Measurements from ENCODE around the gene NTNG1. TPM values are rescaled to one million over a fixed set of nuclear protein-coding genes. Genes with fewer than 3 reads are reported as not detected.

Gene NTNG1
- total RNA-seq, 2 donors from 2014 or later, result 2.5 to 2.6 TPM

DNA sequence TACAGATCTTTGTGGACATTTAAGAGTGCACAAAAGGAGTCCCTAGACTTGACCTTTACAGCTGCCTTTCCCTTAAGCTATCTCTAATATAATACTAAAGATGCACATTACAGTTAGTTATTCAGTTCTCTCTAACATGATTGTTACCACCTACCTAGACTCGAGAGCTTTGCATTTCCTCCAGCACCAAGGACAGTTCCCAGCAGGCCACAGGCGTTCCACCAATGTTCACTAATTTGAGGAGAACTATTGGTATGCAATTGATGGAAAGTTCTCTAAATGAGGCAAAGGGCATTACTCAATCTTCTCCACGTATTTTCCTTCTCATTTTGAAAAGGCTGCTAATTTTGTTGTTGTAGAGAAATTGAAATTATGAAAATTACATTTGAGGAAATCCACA, 5.4 kb upstream of the NTNG1 start:
- Histone ChIP-seq H3K9me3 (ENCODE audit: control insufficient read depth, low read length) (no peaks in the 10 kb centered on the region), H3K27me3 (ENCODE audit: control insufficient read depth, insufficient read depth, low read length, poor library complexity, severe bottlenecking) (peaks cover 27% of the 10 kb centered on the region), H3K4me3 (ENCODE audit: low read length) (no peak overlapping the region), H3K27ac (ENCODE audit: low read depth, low read length) (no peak overlapping the region), H3K4me1 (ENCODE audit: control insufficient read depth, insufficient read depth, low read length) (no peaks in the 10 kb centered on the region), H3K36me3 (ENCODE audit: control insufficient read depth, insufficient read depth, low read length) (no peaks in the 10 kb centered on the region), H3K9ac (ENCODE audit: extremely low read depth, low read length, poor library complexity, severe bottlenecking) (no peak overlapping the region)
- peak; percentile 88 for DNase-seq
- peaks cover 20% of the 10 kb centered on the region for H3K27me3 Mint-ChIP-seq (ENCODE audit: insufficient read depth)
- H3K36me3 Mint-ChIP-seq (ENCODE audit: low read depth), result no peaks in the 10 kb centered on the region
- H3K4me1 Mint-ChIP-seq, result peaks cover 21% of the 10 kb centered on the region
- no peak overlapping the region for H3K27ac Mint-ChIP-seq
- TF ChIP-seq, protein P1, sequence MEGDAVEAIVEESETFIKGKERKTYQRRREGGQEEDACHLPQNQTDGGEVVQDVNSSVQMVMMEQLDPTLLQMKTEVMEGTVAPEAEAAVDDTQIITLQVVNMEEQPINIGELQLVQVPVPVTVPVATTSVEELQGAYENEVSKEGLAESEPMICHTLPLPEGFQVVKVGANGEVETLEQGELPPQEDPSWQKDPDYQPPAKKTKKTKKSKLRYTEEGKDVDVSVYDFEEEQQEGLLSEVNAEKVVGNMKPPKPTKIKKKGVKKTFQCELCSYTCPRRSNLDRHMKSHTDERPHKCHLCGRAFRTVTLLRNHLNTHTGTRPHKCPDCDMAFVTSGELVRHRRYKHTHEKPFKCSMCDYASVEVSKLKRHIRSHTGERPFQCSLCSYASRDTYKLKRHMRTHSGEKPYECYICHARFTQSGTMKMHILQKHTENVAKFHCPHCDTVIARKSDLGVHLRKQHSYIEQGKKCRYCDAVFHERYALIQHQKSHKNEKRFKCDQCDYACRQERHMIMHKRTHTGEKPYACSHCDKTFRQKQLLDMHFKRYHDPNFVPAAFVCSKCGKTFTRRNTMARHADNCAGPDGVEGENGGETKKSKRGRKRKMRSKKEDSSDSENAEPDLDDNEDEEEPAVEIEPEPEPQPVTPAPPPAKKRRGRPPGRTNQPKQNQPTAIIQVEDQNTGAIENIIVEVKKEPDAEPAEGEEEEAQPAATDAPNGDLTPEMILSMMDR (conservative IDR thresholded peaks at IDR 0.05), result no peak
- 0 to 18% methylated on average over 1 to 3 of the region's 3 CpGs for WGBS, 2 experiments (ENCODE audit: insufficient coverage in 1 of 2, insufficient read length in 1 of 2)
- H3K4me3 Mint-ChIP-seq, result no peak overlapping the region
- H3K9me3 Mint-ChIP-seq, result no peaks in the 10 kb centered on the region

DNA sequence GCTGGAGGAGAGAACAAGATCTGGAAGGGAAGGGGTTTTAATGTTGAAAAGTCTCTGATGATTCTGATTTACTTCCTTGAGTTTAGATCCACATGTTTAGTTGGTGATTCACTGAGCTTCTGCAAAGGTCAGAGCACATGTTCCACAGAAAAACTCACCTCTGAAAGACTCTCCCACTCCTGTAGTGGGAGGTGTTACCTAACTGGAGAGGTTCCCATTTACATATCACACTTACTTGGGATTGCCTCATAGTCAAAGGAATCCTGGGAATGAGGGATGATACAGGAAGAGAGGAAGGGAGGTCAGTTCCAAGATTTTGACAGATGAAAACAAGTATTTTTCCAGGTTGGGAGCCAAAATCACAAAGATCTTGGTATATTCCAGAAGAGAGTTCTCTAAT, 2.7 kb upstream of the NTNG1 start:
- H3K4me3 Mint-ChIP-seq, result no peak overlapping the region
- no peak for DNase-seq
- peaks cover 32% of the 10 kb centered on the region for H3K27me3 ChIP-seq (ENCODE audit: control insufficient read depth, insufficient read depth, low read length, poor library complexity, severe bottlenecking)
- no peaks in the 10 kb centered on the region for H3K36me3 Mint-ChIP-seq (ENCODE audit: low read depth)
- H3K27ac Mint-ChIP-seq, result no peak overlapping the region
- peaks cover 21% of the 10 kb centered on the region for H3K4me1 Mint-ChIP-seq
- TF ChIP-seq, protein P1 (conservative IDR thresholded peaks at IDR 0.05), result no peak
- peaks cover 27% of the 10 kb centered on the region for H3K27me3 Mint-ChIP-seq (ENCODE audit: insufficient read depth)
- H3K4me1 ChIP-seq (ENCODE audit: control insufficient read depth, insufficient read depth, low read length), result no peaks in the 10 kb centered on the region
- H3K4me3 ChIP-seq (ENCODE audit: low read length), result no peak overlapping the region
- H3K27ac ChIP-seq (ENCODE audit: low read depth, low read length), result no peak overlapping the region
- H3K9me3 ChIP-seq (ENCODE audit: control insufficient read depth, low read length), result no peaks in the 10 kb centered on the region
- no peaks in the 10 kb centered on the region for H3K9me3 Mint-ChIP-seq
- H3K36me3 ChIP-seq (ENCODE audit: control insufficient read depth, insufficient read depth, low read length), result no peaks in the 10 kb centered on the region
- no peak overlapping the region for H3K9ac ChIP-seq (ENCODE audit: extremely low read depth, low read length, poor library complexity, severe bottlenecking)

DNA sequence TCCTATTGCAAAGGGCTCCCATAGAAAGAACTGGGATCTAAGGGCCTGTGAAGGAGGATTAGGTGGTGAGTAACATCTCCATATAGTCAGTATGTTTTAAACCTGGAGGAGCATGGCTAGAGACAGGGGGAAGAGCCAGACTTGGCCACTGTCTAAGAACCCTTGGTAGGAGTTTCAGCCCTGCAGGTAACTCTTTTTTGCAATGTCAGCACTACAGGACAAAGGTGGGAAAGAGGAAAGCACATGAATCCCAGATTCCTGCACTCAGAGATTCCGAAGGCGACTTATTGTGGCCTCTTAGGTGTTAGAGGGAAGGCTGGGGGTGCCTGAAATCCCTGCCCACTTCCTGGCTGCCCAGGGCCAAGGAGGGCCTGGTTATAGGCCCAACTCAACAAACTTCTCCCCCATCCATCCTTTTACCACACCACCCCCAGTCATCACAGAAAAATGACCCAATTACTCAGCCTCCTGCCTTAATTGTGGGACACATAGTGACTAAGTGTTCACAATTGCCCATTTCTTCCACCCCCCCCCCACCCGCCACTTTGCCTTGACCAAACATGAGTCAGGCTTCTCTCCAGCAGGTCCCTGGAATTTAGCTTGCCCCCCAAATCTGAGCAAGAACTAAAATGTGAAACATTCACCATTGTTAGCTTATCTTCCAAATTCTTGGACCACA, 1.9 kb upstream of the NTNG1 start:
- no peak overlapping the region for H3K9ac ChIP-seq (ENCODE audit: extremely low read depth, low read length, poor library complexity, severe bottlenecking)
- peak overlapping the region; percentile 73 for H3K4me3 Mint-ChIP-seq
- no peaks in the 10 kb centered on the region for H3K36me3 Mint-ChIP-seq (ENCODE audit: low read depth)
- peaks cover 32% of the 10 kb centered on the region for H3K27me3 ChIP-seq (ENCODE audit: control insufficient read depth, insufficient read depth, low read length, poor library complexity, severe bottlenecking)
- TF ChIP-seq, protein P1 (conservative IDR thresholded peaks at IDR 0.05), result no peak
- WGBS, 2 experiments (ENCODE audit: insufficient coverage in 1 of 2, insufficient read length in 1 of 2), result 70 to 81% methylated on average over 2 to 3 of the region's 3 CpGs
- no peaks in the 10 kb centered on the region for H3K4me1 ChIP-seq (ENCODE audit: control insufficient read depth, insufficient read depth, low read length)
- H3K9me3 ChIP-seq (ENCODE audit: control insufficient read depth, low read length), result no peaks in the 10 kb centered on the region
- H3K9me3 Mint-ChIP-seq, result no peaks in the 10 kb centered on the region
- H3K27ac Mint-ChIP-seq, result no peak overlapping the region
- no peak overlapping the region for H3K27ac ChIP-seq (ENCODE audit: low read depth, low read length)
- DNase-seq, result peak; percentile 44
- peaks cover 21% of the 10 kb centered on the region for H3K4me1 Mint-ChIP-seq
- H3K27me3 Mint-ChIP-seq (ENCODE audit: insufficient read depth), result peaks cover 27% of the 10 kb centered on the region
- no peaks in the 10 kb centered on the region for H3K36me3 ChIP-seq (ENCODE audit: control insufficient read depth, insufficient read depth, low read length)
- H3K4me3 ChIP-seq (ENCODE audit: low read length), result peak overlapping the region; percentile 80
